PC-3 (cell line): ENCODE data around the gene MAPK6. TPM values are rescaled to one million over a fixed set of nuclear protein-coding genes. Genes with fewer than 3 reads are reported as not detected.

ENCODE experiments used
- ATAC-seq: fragments of 200-7000 bp; cut with Tn5 transposase; 2 replicates; pipeline ENCODE4 v1.9.1; 2020; ENCODE audit warnings: mild to moderate bottlenecking, moderate library complexity
- BruUV-seq: library from RNA; stranded (reverse); fragments of 400-500 nt; replicated peaks from 2 replicates; lab custom pipeline; 2021; lab: Mats Ljungman, UMichigan
- CTCF ChIA-PET: fragments of 300-600 bp; sonication (Branson Sonifier 250); formaldehyde crosslinking; loops from one replicate; lab custom pipeline; 2022; ENCODE audit warnings: antibody characterized with exemption; lab: Charles Lee
- POLR2A ChIA-PET: fragments of 300-600 bp; sonication (Branson Sonifier 250); formaldehyde crosslinking; loops from one replicate; lab custom pipeline; 2022; ENCODE audit warnings: antibody characterized with exemption; ENCODE audit not compliant: unreplicated experiment; lab: Charles Lee
- DNase-seq: peaks from one replicate; pipeline ENCODE4 v3.0.0-alpha.2; 2015
- H2AFZ ChIP-seq: fragments of 300-600 bp; sonication (generic); 2 replicates; pipeline ENCODE4 v1.6.0; 2016; ENCODE audit warnings: antibody characterized with exemption, low read length
- H3F3A ChIP-seq: fragments of 300-600 bp; sonication (generic); one replicate; pipeline ENCODE4 v1.6.0; 2017; ENCODE audit warnings: antibody characterized with exemption, low read length, control low read depth, mild to moderate bottlenecking; ENCODE audit not compliant: unreplicated experiment
- H3K27ac ChIP-seq: fragments of 300-600 bp; sonication (generic); 2 replicates; pipeline ENCODE4 v1.5.1; 2016; ENCODE audit warnings: mild to moderate bottlenecking, low read length
- H3K27me3 ChIP-seq: fragments of 300-600 bp; sonication (generic); 2 replicates; pipeline ENCODE4 v1.6.1; 2016; ENCODE audit warnings: low read length, mixed read lengths
- H3K36me3 ChIP-seq: fragments of 300-600 bp; sonication (generic); 2 replicates; pipeline ENCODE4 v1.6.1; 2016; ENCODE audit warnings: low read depth, mixed run types, low read length, mixed read lengths
- H3K4me1 ChIP-seq: fragments of 300-600 bp; sonication (generic); 2 replicates; pipeline ENCODE4 v1.5.1; 2016; ENCODE audit warnings: low read length; ENCODE audit not compliant: insufficient read depth
- H3K4me2 ChIP-seq: fragments of 300-600 bp; sonication (generic); 2 replicates; pipeline ENCODE4 v1.6.0; 2016; ENCODE audit warnings: low read length
- H3K4me3 ChIP-seq: fragments of 300-600 bp; sonication (generic); 2 replicates; pipeline ENCODE4 v1.5.1; 2016; ENCODE audit warnings: mild to moderate bottlenecking, low read length, mixed read lengths
- H3K79me2 ChIP-seq: fragments of 300-600 bp; sonication (generic); 2 replicates; pipeline ENCODE4 v1.6.1; 2017; ENCODE audit warnings: low read length, mixed read lengths
- H3K9ac ChIP-seq: fragments of 300-600 bp; sonication (generic); 2 replicates; pipeline ENCODE4 v1.6.0; 2016; ENCODE audit warnings: mild to moderate bottlenecking, low read length
- H3K9me2 ChIP-seq: fragments of 300-600 bp; sonication (generic); replicated peaks from 2 replicates; pipeline ENCODE4 v1.6.1; 2016; ENCODE audit warnings: mixed run types, low read length, mixed read lengths
- H3K9me3 ChIP-seq: fragments of 300-600 bp; sonication (generic); 2 replicates; pipeline ENCODE4 v1.6.1; 2016; ENCODE audit warnings: low read length, mixed read lengths
- H4K20me1 ChIP-seq: fragments of 300-600 bp; sonication (generic); 2 replicates; pipeline ENCODE4 v1.6.1; 2016; ENCODE audit warnings: low read length, mixed read lengths
- CTCF ChIP-seq: fragments of 300-600 bp; sonication (generic); conservative IDR thresholded peaks from 2 replicates; pipeline ENCODE4 v1.5.1; 2017; ENCODE audit warnings: antibody characterized with exemption, low read depth, mild to moderate bottlenecking, low read length
- EZH2 ChIP-seq: fragments of 300-600 bp; sonication (generic); IDR thresholded peaks from one replicate; pipeline ENCODE4 v1.6.1; 2017; ENCODE audit warnings: antibody characterized with exemption, mild to moderate bottlenecking, low read length; ENCODE audit not compliant: unreplicated experiment
- EZH2phosphoT487 ChIP-seq: fragments of 300-600 bp; sonication (generic); IDR thresholded peaks from 2 replicates; pipeline ENCODE4 v1.6.1; 2018; ENCODE audit warnings: mild to moderate bottlenecking, antibody characterized with exemption, low read length, borderline replicate concordance
- intact Hi-C: fragments of 100-400 bp; cut with micrococcal nuclease; formaldehyde crosslinking; loops from 2 replicates; pipeline ENCODE4 v1.9.0; 2023
- total RNA-seq: library from RNA; depleted of rRNA; stranded (reverse); fragments of >200 nt; gene quantifications from 2 replicates; pipeline ENCODE4 v1.2.3, GENCODE V29; 2014

MAPK6 gene
- total RNA-seq, 1 experiment from 2014 or later: 22.5 TPM

DNA sequence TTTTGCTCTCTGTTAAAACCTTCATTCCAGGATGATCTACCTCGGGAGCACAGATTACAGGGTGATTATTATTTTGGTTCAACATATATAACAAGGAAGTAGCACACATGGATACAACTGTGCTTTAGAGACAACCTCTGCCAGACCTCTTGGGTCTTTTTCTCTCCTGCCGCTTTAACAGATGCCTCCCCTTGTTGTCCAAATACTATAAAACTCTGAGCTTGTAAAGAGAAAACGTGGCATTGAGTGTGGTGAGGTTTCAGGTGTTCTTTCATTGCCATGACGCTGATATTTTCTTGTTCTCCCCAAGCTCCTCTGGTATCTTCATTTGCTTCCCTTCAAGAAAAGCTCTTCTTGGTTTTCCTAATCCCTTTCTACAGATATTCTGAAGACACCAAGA, 64.6 kb downstream of the MAPK6 start:
- H3K4me1 ChIP-seq: peaks cover 9% of the 10 kb centered on the region; the same call in 1 of the 2 replicates
- H3K27me3 ChIP-seq: no peaks in the 10 kb centered on the region
- H3K4me2 ChIP-seq: no peak overlapping the region
- H2AFZ ChIP-seq: no peak overlapping the region
- TF ChIP-seq EZH2phosphoT487: no peak
- H3F3A ChIP-seq: no peaks in the 10 kb centered on the region
- DNase-seq (no peak), ATAC-seq (no peak)
- no peak overlapping the region for H3K27ac ChIP-seq
- H3K9ac ChIP-seq: no peak overlapping the region
- H3K4me3 ChIP-seq: no peak overlapping the region
- intact Hi-C loops: no loop called here
- H3K9me3 ChIP-seq: no peaks in the 10 kb centered on the region
- no peaks in the 10 kb centered on the region for H3K79me2 ChIP-seq
- H3K36me3 ChIP-seq: no peaks in the 10 kb centered on the region; the same call in 1 of the 2 replicates
- H3K9me2 ChIP-seq: no peaks in the 10 kb centered on the region
- POLR2A ChIA-PET: interaction anchor here (0.6 kb wide), 1 partner anchor 54 kb away, joined by 3 read pairs; no protein-coding TSS in a partner anchor
- no peaks in the 10 kb centered on the region for H4K20me1 ChIP-seq
- CTCF ChIA-PET: no interaction called here
- BruUV-seq: no TSS peak

- H3K36me3 ChIP-seq: no peaks in the 10 kb centered on the region; the same call in 1 of the 2 replicates
- H3K9me2 ChIP-seq: no peaks in the 10 kb centered on the region
- H4K20me1 ChIP-seq: no peaks in the 10 kb centered on the region
- H3K4me2 ChIP-seq: no peak overlapping the region
- H3K27ac ChIP-seq: no peak overlapping the region
- BruUV-seq: no TSS peak
- TF ChIP-seq EZH2phosphoT487: no peak
- TF ChIP-seq EZH2: no peak
- no peak for TF ChIP-seq CTCF
- POLR2A ChIA-PET: no interaction called here
- H3K9ac ChIP-seq: no peak overlapping the region
- DNase-seq (no peak), ATAC-seq (no peak)
- no peaks in the 10 kb centered on the region for H3K79me2 ChIP-seq
- no peak overlapping the region for H2AFZ ChIP-seq
- H3F3A ChIP-seq: no peaks in the 10 kb centered on the region
- no peaks in the 10 kb centered on the region for H3K27me3 ChIP-seq
- no peaks in the 10 kb centered on the region for H3K9me3 ChIP-seq
- H3K4me3 ChIP-seq: no peak overlapping the region
- H3K4me1 ChIP-seq: peaks cover 2% of the 10 kb centered on the region; the same call in 1 of the 2 replicates
- CTCF ChIA-PET: no interaction called here
- intact Hi-C loops: no loop called here
Measured at GRCh38 chr15:52085299-52085698, 66.3 kb downstream of the MAPK6 start.

DNA sequence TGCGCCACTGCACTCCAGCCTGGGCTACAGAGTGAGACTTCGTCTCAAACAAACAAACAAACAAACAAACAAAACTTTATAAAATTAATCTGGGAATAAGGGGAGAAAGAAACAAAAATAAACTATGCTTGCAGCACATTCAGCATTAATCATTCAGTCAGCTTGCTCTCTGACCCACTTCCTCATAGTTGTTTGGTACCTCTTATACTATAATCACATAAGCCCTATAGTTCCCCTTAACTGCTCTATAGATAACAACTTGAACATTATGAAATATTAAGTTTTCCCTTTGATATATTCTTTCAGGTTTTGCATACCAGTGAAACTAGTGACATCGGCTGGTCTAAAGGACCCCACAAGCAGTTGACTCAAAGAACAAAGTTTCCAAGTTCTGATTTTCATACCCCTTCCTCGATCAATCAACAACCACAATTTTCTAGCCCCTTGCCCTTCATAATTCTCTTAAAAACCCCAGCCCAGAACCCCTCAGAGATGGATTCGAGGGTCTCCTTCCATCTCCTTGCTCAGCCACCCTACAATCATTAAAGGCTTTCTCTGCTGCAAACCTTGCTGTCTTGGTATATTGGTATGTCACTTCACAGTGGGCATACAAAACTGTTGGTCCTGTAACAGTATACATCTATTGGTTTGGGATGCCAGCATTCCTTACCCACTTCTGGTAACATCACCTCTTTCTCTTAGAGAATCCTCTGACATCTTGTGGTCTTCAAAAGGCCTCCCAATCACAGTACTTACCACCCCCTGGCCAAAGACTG, 67.2 kb downstream of the MAPK6 start:
- Histone ChIP-seq H3K4me1 (no peaks in the 10 kb centered on the region), H3K9me2 (no peaks in the 10 kb centered on the region), H4K20me1 (no peaks in the 10 kb centered on the region), H3K4me2 (no peak overlapping the region), H3K4me3 (no peak overlapping the region), H3F3A (no peaks in the 10 kb centered on the region), H3K27me3 (no peaks in the 10 kb centered on the region), H3K27ac (no peak overlapping the region), H3K9ac (no peak overlapping the region), H2AFZ (no peak overlapping the region), H3K36me3 (no peaks in the 10 kb centered on the region; the same call in 1 of the 2 replicates), H3K9me3 (no peaks in the 10 kb centered on the region), H3K79me2 (no peaks in the 10 kb centered on the region)
- POLR2A ChIA-PET: no interaction called here
- ATAC-seq (no peak), DNase-seq (no peak)
- TF ChIP-seq EZH2: no peak
- no TSS peak for BruUV-seq
- intact Hi-C loops: no loop called here
- CTCF ChIA-PET: no interaction called here
